A673 (cell line): ENCODE measurements around the gene RPL38. TPM values are rescaled to one million over a fixed set of nuclear protein-coding genes. Genes with fewer than 3 reads are reported as not detected.

Source experiments
- BruUV-seq: library from RNA; stranded (reverse); fragments of 400-500 nt; replicated peaks from 2 replicates; lab custom pipeline; 2021; lab: Mats Ljungman, UMichigan
- CTCF ChIA-PET: fragments of 300-600 bp; sonication (Branson Sonifier 250); formaldehyde crosslinking; loops from one replicate; lab custom pipeline; 2022; ENCODE audit warnings: antibody characterized with exemption; lab: Charles Lee
- POLR2A ChIA-PET: fragments of 300-600 bp; sonication (Branson Sonifier 250); formaldehyde crosslinking; loops from one replicate; lab custom pipeline; 2022; ENCODE audit warnings: antibody characterized with exemption; ENCODE audit not compliant: low non-redundant PET; lab: Charles Lee
- DNase-seq: peaks from one replicate; pipeline ENCODE4 v3.0.0-alpha.2; 2015; ENCODE audit warnings: low spot score
- H3K27ac ChIP-seq: fragments of 200-600 bp; sonication (generic); 2 replicates; pipeline ENCODE4 v1.5.1; 2016; ENCODE audit warnings: mixed run types, low read depth, mild to moderate bottlenecking, mixed read lengths, antibody characterized with exemption, low read length; ENCODE audit not compliant: poor library complexity, severe bottlenecking
- H3K27me3 ChIP-seq: fragments of 200-600 bp; sonication (generic); replicated peaks from 2 replicates; pipeline ENCODE4 v1.6.1; 2017; ENCODE audit warnings: mixed run types, low read depth, mild to moderate bottlenecking, mixed read lengths, antibody characterized with exemption, low read length; ENCODE audit not compliant: insufficient read depth, poor library complexity
- H3K36me3 ChIP-seq: fragments of 200-600 bp; sonication (generic); 2 replicates; pipeline ENCODE4 v1.6.1; 2016; ENCODE audit warnings: mixed run types, mild to moderate bottlenecking, mixed read lengths, antibody characterized with exemption, low read length; ENCODE audit not compliant: insufficient read depth, poor library complexity, severe bottlenecking
- H3K4me1 ChIP-seq: fragments of 200-600 bp; sonication (generic); 2 replicates; pipeline ENCODE4 v1.6.1; 2017; ENCODE audit warnings: mixed run types, mild to moderate bottlenecking, mixed read lengths, antibody characterized with exemption, low read length; ENCODE audit not compliant: insufficient read depth, poor library complexity, severe bottlenecking
- H3K4me3 ChIP-seq: fragments of 200-600 bp; sonication (generic); 2 replicates; pipeline ENCODE4 v1.5.1; 2016; ENCODE audit warnings: low read depth, mixed run types, mild to moderate bottlenecking, mixed read lengths, low read length; ENCODE audit not compliant: poor library complexity, severe bottlenecking
- H3K9me3 ChIP-seq: fragments of 200-600 bp; sonication (generic); 2 replicates; pipeline ENCODE4 v1.6.1; 2016; ENCODE audit warnings: mixed run types, low read depth, mild to moderate bottlenecking, mixed read lengths, antibody characterized with exemption, low read length; ENCODE audit not compliant: poor library complexity, severe bottlenecking
- CTCF ChIP-seq: fragments of 300-800, 200-600 bp; sonication (generic); conservative IDR thresholded peaks from 2 replicates; pipeline ENCODE4 v1.5.1; 2017; ENCODE audit warnings: low read depth, mild to moderate bottlenecking, antibody characterized with exemption, low read length, moderate library complexity, mixed read lengths
- EZH2 ChIP-seq: fragments of 200-600 bp; sonication (generic); IDR thresholded peaks from 2 replicates; pipeline ENCODE4 v1.6.1; 2017; ENCODE audit warnings: borderline replicate concordance, low read depth, mild to moderate bottlenecking, mixed read lengths, antibody characterized with exemption, low read length; ENCODE audit not compliant: poor library complexity, severe bottlenecking
- intact Hi-C: fragments of 100-400 bp; cut with micrococcal nuclease; formaldehyde crosslinking; loops from one replicate; pipeline ENCODE4 v1.10.0; 2022; ENCODE audit not compliant: unreplicated experiment
- total RNA-seq: library from RNA; stranded (reverse); gene quantifications from 2 replicates; pipeline ENCODE4 v1.2.3, GENCODE V29; 2021

Gene RPL38
- total RNA-seq, 1 experiment from 2014 or later: 996 TPM

- Histone ChIP-seq H3K4me1 (peaks cover 13% of the 10 kb centered on the region), H3K9me3 (no peaks in the 10 kb centered on the region), H3K4me3 (no peak overlapping the region), H3K27ac (no peak overlapping the region), H3K36me3 (no peaks in the 10 kb centered on the region), H3K27me3 (no peaks in the 10 kb centered on the region)
- no TSS peak for BruUV-seq
- TF ChIP-seq CTCF (no peak), EZH2 (no peak)
- ChIA-PET POLR2A (no interaction called here), CTCF (no interaction called here)
- no peak for DNase-seq
- intact Hi-C loops: loop anchor here (10.0 kb wide), 1 partner anchor 238 kb away; no protein-coding TSS in a partner anchor
These were observed 13.7 kb downstream of the RPL38 start for GRCh38 chr17:74217037-74217730.

GRCh38 chr17:74217888-74218287 lies 14.4 kb downstream of the RPL38 start:
- H3K9me3 ChIP-seq: no peaks in the 10 kb centered on the region
- H3K36me3 ChIP-seq: no peaks in the 10 kb centered on the region
- TF ChIP-seq CTCF (no peak), EZH2 (no peak)
- no peak for DNase-seq
- no TSS peak for BruUV-seq
- H3K4me1 ChIP-seq: peaks cover 13% of the 10 kb centered on the region
- no peak overlapping the region for H3K4me3 ChIP-seq
- no peaks in the 10 kb centered on the region for H3K27me3 ChIP-seq
- ChIA-PET POLR2A (no interaction called here), CTCF (no interaction called here)
- no peak overlapping the region for H3K27ac ChIP-seq
- intact Hi-C loops: loop anchor here (10.0 kb wide), 1 partner anchor 237 kb away; no protein-coding TSS in a partner anchor

- Histone ChIP-seq H3K27ac (no peak overlapping the region), H3K4me1 (peaks cover 13% of the 10 kb centered on the region), H3K36me3 (no peaks in the 10 kb centered on the region), H3K27me3 (no peaks in the 10 kb centered on the region), H3K9me3 (no peaks in the 10 kb centered on the region), H3K4me3 (no peak overlapping the region)
- CTCF ChIA-PET: interaction anchor here (0.7 kb wide), 1 partner anchor 19 kb away, joined by 3 read pairs; no protein-coding TSS in a partner anchor
- TF ChIP-seq CTCF (no peak), EZH2 (no peak)
- DNase-seq: no peak
- no TSS peak for BruUV-seq
- intact Hi-C loops: loop anchor here (10.0 kb wide), 1 partner anchor 236 kb away; no protein-coding TSS in a partner anchor
- POLR2A ChIA-PET: no interaction called here
These were observed 15.0 kb downstream of the RPL38 start for GRCh38 chr17:74218436-74218835.
